GM19468 (cell line): Measurements from ENCODE around the gene COASY.
A peak's percentile ranks its signal among the peaks of the same experiment; 100 is the strongest.

Experiments used
- ATAC-seq: cut with Tn5 transposase; IDR thresholded peaks from one replicate; pipeline ENCODE4 v1.9.1; 2021; ENCODE audit warnings: mild to moderate bottlenecking, moderate library complexity, moderate number of reproducible peaks; ENCODE audit not compliant: unreplicated experiment; ENCODE audit errors: extremely low read depth

The COASY gene

DNA sequence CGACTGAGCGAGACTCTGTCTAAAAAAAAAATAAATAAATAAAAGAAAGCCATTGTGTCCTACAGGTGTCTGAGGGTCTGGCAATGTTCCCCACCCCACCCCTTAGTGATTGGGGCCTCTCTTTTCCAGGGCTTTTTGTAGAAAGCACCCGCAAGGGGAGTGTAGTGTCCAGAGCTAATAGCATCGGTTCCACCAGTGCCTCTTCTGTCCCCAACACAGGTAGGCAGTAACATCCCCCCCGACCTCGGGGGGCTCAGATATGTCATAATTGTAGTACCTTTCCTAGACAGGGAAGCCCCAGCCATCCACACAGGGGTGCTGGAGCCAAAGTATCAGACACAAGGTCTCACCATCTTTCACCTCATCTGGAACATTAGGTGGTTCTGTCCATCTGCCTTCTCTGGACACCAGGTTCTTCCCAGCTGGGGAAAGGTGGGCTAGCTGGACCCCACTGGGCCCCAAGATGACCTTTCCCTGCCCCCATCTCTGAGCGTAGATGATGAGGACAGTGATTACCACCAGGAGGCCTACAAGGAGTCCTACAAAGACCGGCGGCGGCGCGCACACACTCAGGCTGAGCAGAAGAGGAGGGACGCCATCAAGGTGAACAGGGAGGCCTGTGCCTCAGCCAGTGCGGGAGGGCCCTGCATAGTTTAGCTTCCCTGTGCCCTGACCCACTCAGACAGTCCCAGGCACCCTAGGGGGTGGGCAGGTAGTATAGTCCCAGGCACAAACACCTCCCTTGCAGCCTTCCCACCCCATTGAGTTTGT, 6.6 kb downstream of the COASY start:
- no peak for ATAC-seq

DNA sequence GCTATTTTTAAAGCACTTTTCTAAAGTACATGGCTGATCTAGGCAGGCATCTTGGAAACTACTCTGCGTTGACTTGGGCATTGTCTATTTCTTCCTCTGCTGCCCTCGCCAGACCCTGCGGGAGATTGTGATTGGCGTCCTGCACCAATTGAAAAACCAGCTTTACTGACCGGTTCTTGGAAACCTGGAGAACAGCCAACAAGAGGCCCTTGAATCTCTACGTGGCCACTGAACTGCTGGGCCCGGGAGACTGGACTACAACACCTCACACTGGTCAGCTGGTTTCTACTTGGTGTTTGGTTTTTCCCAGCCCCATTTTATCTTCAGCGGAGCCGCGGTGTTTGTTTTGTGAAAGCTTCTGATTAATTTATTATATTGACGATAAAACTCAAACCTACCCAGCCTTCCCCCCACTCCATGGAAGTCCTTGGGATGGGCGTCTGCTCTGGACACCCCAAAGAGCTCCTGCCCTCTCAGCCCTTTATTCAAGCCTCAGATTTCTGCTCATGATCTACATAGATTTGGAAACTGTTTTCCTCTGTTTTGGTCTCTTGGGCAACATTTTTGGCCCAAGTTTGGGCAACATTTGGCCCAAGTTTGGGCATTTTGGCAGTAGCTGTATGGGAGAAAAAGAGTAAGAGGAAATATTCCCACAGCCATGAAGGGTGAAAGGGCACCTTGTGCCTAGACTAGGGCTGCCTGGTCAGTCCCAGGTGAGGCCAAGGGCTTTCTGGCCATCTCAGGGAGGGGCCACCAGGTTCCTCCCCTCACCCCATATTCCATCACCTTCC, 9.7 kb downstream of the COASY start:
- no peak for ATAC-seq

GRCh38 chr17:42573095-42573494, 11.1 kb downstream of the COASY start:
- no peak for ATAC-seq

GRCh38 chr17:42574463-42574862, 12.5 kb downstream of the COASY start:
- ATAC-seq = no peak

DNA sequence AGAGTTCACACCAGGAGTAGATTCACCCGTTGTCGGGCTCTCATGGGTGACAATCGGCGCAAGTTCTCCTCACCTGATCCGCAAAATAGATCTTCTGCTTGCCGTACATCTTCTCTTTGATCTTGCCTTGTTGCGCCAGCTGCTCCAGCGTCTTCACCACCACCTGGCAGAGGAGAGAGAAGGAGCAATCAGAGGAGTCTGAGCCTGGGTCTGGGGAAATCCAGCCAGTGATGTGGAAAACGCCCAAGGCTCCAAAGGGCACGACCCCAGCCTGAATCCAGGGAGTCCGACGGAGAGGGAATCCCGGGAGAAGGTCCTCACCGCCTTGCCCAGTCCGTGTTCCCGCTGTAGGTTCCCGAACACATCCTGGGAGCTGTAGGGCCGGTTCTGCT, 15.2 kb downstream of the COASY start:
- ATAC-seq = no peak

DNA sequence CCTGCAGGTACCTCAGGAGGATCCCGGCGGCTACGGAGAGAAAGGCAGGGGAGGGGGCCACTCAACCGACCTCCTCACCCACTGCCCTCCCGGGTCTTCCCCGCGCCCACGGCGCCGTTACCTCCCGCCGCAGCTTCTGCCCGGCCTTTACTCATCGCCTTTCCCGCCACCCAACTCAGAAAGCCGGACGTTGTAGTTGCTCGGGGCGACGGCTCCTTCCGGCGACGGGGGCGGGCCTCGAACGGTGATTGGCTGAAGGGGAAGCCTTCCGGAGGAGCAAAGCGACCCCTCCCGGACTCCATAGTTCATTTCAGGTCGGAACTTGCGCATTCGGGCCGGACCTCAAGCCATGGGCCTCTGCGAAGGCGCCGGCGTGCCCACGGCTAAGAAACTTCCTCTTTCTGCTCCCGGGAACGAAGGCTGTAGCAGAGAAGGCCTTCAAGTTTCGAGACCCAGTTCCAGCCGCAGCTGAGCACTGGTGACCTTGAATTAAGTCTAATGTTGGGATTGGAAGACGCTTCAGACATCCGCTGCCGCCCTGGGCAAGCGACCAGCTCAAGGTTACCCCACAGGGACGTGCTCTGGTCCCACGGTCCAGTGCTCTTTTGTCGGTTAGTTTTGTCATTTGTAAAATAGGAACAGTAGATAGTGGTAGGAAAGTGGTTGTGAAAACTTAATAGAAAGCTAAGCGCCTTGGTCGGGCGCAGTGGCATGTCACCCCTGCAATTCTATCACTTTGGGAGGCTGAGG, 15.8 kb downstream of the COASY start, which contains the start of gene PSMC3IP:
PSMC3IP (minus strand) TSS at position 198 of the 750 bp plus-strand sequence; CDS start at position 155, 43 bp downstream.
- ATAC-seq = peak; percentile 46

DNA sequence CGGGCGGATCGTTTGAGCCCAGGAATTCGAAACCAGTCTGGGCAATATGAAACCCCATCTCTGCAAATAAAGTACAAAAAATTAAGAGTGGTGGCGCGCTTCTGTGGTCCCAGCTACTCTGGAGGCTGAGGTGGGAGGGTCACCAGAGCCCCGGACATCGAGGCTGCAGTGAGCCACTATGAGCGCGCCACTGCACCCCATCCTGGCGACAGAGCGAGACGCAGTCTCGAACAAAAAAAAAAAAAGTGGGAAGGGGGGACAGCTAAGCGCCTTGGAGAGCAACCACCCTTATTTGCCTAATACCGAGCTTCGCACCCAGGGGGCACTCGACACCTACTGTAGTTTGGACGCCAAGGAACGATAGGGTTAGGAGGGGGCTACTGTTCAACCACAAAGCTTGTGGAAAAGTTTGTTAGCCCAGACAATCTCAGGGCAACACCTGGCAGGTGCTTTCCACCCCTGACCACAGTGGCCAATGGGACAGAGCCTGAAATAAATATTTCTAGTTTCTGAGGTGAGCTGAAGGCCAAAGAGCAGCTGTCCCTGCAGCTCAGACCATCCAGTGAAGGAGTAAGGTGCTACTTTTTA, 16.4 kb downstream of the COASY start:
- no peak for ATAC-seq

DNA sequence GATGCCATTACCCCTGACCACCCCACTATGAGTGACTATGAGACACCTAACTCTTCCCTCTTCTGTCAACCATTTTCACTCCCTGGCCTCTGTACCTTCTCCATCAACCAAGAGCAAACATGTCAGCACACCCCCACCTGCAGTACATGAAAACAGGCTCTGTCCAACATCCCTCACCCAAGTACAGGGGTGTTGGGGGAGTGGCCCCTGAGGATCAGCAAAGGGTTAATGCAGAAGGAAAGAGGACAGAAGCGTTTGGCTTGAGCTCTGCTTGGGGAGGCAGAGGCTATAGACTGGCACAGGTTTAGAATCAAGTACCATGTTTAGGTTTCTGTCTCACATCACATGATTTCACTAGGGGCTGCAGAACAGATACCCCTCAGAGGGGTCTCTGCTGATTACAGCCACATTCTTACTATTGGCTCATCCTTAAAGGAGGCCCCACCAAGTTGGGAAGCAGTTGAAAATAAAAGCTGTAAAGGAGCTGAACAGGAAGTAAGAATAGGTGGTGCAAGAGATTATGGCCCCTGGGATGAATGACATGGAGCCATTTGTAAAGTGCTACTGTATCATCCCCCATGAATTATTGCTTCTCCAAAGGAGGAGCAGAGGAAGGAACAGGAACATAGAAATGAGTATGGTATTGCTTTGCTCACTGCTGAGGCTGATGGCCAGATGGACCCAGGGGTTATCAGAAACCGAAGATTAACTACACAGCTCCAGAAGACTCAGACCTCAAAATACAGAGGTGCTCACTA, 18.0 kb downstream of the COASY start:
- ATAC-seq = no peak

DNA sequence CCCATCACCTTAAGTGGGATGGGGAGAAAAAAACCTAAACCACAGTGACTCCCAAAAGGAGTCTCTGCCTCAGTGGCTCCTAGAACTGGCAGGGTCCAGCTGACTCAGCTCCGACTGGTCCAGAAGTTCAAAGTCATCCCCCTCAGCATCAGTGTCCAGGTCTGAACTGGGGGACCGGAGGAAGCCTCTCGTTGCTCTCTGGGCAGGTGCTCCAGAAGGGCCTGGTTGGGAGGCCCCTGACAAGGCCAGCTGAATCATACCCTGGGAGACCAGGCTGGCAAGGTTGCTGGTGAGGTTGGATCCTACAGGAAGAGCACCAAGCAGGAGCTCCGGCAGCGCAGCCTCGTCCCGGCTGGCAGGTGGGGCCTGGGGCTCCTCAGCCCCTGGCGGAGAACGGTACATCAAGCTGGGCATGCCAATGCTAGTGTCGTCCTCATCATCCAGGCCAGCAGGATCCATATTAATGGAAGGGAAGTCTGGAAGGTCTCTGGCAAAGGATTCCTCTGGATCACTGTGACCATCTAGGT, 19.9 kb downstream of the COASY start:
- ATAC-seq = no peak

- ATAC-seq = no peak
Measured at GRCh38 chr17:42584880-42585279, 22.9 kb downstream of the COASY start.

GRCh38 chr17:42585353-42585752, 23.4 kb downstream of the COASY start:
- no peak for ATAC-seq

GRCh38 chr17:42586514-42587230, 24.7 kb downstream of the COASY start:
- ATAC-seq = no peak

GRCh38 chr17:42590886-42591285, 28.9 kb downstream of the COASY start:
- no peak for ATAC-seq

GRCh38 chr17:42591411-42591810, 29.5 kb downstream of the COASY start:
- no peak for ATAC-seq

- ATAC-seq = no peak
Measured at GRCh38 chr17:42596386-42596785, 34.4 kb downstream of the COASY start.

DNA sequence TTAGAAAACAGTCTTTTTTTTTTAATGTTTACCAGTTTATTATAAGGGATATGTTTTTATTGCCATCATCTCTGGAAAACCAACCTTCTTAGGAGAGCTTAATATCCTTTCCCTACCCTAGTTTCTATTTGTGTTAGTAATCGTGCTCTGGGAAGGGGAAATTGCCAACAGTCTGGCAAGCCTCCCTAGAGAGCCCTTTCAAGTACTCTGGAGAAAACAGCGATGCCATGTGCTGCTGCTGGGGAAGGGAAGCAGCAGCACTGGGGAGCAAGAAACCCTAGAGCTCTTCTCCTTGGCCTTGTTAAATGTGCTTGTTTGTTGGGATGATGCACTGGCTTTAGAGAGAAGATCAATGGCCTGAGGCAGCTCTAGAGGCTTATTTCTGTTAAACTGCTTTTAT, 37.0 kb downstream of the COASY start:
- ATAC-seq = no peak

DNA sequence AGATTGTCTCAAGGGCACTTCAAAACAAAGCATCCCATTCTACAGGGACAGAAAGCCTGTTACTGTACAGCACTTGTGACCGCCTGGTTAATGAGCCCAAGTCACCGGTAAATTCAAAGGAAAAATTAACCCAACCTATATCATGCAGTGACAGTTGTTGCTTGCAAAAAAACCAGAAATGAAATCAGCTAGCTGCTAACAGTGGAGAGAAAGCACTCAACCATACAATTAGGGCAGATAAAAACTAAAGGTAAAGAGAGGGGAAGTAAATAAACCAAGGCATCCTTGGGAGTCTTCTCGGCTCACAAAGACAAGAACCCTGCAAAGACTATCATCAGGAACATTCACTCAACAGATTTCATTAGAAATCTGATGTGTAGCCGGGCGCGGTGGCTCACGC, 41.4 kb downstream of the COASY start:
- ATAC-seq = no peak

GRCh38 chr17:42607769-42608168, 45.8 kb downstream of the COASY start:
- no peak for ATAC-seq
